BE2C (cell line): ENCODE results near the gene ACSL3.
"Not testable (repeated sequence)": the region's sequence is repeated elsewhere in the genome, so short reads cannot be mapped to it uniquely, and the experiment has no call there.

Experiments used
- DNase-seq: peaks from one replicate; pipeline ENCODE4 v3.0.0-alpha.2; 2020
- H3K27me3 ChIP-seq: fragments of 250-450 bp; sonication (Bioruptor Pico); 2 replicates; pipeline ENCODE4 v1.5.1; 2020; ENCODE audit warnings: mild to moderate bottlenecking
- H3K36me3 ChIP-seq: fragments of 250-450 bp; sonication (Bioruptor Pico); 2 replicates; pipeline ENCODE4 v1.5.1; 2020; ENCODE audit warnings: mild to moderate bottlenecking
- H3K4me1 ChIP-seq: fragments of 250-450 bp; sonication (Bioruptor Pico); 2 replicates; pipeline ENCODE4 v1.5.1; 2020
- H3K4me3 ChIP-seq: 2 replicates; pipeline ENCODE4 v1.5.1; 2011; ENCODE audit warnings: low read depth, low read length
- H3K9me3 ChIP-seq: fragments of 250-450 bp; sonication (Bioruptor Pico); 2 replicates; pipeline ENCODE4 v1.5.1; 2020
- TF ChIP-seq, protein P1 (sequence below): IDR thresholded peaks from 2 replicates; pipeline ENCODE4 v1.5.1; 2012; ENCODE audit warnings: mild to moderate bottlenecking, low read depth, low read length

Gene ACSL3

DNA sequence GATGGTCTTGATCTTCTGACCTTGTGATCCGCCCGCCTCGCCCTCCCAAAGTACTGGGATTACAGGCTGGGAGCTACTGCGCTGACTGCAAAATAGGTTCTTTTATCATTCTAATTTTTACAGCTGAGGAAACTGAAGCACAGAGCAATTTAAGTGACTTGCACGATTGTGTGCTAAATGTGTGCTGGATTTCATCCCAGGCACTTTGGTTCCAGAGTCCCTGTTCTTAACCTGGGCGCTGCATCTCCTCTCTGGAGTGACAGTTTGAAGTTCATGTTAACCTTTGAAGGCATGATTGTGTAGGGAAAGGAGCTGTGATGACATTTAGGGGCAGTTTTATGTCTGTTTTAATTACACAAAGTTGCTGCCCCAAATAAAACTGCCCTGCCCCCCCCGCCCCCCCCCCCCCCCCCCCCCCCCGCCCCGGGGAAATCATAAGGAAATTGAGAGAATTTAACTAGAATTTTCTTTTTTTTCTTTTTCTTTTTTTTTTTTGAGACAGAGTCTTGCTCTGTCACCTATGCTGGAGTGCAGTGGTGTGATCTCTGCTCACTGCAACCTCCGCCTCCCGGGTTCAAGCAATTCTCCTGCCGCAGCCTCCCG, 5.6 kb downstream of the ACSL3 start:
- H3K9me3 ChIP-seq = no peaks in the 10 kb centered on the region
- DNase-seq = no peak
- no peaks in the 10 kb centered on the region for H3K27me3 ChIP-seq
- H3K4me3 ChIP-seq = no peak overlapping the region
- TF ChIP-seq, protein P1, sequence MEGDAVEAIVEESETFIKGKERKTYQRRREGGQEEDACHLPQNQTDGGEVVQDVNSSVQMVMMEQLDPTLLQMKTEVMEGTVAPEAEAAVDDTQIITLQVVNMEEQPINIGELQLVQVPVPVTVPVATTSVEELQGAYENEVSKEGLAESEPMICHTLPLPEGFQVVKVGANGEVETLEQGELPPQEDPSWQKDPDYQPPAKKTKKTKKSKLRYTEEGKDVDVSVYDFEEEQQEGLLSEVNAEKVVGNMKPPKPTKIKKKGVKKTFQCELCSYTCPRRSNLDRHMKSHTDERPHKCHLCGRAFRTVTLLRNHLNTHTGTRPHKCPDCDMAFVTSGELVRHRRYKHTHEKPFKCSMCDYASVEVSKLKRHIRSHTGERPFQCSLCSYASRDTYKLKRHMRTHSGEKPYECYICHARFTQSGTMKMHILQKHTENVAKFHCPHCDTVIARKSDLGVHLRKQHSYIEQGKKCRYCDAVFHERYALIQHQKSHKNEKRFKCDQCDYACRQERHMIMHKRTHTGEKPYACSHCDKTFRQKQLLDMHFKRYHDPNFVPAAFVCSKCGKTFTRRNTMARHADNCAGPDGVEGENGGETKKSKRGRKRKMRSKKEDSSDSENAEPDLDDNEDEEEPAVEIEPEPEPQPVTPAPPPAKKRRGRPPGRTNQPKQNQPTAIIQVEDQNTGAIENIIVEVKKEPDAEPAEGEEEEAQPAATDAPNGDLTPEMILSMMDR = no peak
- peaks cover 28% of the 10 kb centered on the region for H3K4me1 ChIP-seq
- no peaks in the 10 kb centered on the region; the same call in 1 of the 2 replicates for H3K36me3 ChIP-seq

DNA sequence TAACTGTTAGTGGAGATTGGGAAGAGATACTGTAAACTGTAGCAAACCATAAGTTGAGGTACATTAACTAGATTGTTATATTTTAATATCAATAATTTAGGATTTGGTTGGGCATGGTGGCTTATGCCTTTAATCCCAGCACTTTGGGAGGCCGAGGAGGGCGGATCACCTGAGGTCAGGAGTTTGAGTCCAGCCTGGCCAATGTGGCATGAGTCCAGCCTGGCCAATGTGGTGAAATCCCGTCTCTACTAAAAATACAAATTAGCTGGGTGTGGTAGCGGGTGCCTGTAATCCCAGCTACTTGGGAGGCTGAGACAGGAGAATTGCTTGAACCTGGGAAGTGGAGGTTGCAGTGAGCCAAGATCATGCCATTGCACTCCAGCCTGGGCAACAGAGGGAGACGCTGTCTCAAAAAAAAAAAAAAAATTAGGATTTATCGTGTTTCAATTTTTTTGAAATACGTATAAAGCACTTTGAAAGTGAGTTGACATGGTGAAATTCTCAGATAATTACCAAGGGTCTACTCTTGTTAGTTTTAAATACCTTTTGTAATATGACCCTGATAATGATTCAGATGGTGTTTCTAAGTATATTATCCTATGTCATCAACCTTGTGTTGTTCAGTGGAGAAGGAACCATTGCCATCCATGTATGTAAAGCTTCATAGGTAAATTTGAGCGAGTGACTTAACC, 7.9 kb downstream of the ACSL3 start:
- H3K4me3 ChIP-seq, H3K36me3 ChIP-seq, DNase-seq, H3K27me3 ChIP-seq, H3K9me3 ChIP-seq: not testable (repeated sequence)
- H3K4me1 ChIP-seq = peaks cover 19% of the 10 kb centered on the region

DNA sequence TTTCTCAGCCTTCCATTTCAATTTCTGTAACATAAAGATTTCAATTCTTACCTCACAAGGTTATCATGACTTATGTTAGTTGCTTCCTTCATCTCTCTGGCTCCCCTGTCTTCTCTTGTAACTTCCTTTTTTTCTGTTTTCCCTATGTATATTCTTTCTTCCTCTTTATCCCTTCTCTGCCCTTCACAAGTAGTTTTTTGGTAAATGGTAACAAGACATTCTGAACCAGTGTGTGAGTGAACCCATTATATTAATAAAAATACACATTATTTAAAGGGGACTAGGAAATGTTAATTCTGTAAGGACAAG, 8.4 kb downstream of the ACSL3 start:
- DNase-seq = no peak
- Histone ChIP-seq H3K4me3 (no peak overlapping the region), H3K9me3 (no peaks in the 10 kb centered on the region), H3K27me3 (no peaks in the 10 kb centered on the region), H3K4me1 (peaks cover 14% of the 10 kb centered on the region), H3K36me3 (no peaks in the 10 kb centered on the region)
- TF ChIP-seq, protein P1 = no peak

DNA sequence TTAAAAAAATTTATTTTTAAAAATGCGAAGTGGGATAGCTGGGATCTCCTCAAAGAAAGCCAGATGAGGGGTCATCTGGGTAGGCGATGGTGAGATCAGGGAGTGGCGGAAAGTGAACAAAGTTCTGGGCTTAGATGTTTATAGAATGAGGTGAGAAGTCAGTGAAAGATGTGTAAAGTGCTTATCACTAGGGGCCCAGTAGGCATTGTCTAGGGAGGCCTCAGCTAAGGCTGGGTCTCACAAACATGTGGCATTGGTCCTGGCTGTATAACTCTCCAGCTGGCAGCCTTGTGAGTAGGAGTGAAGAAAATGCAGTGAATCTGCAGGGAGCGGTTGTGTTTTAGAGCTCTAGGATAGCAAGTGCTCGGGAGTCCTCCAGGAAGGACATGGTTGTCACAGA, 10.5 kb downstream of the ACSL3 start:
- Histone ChIP-seq H3K27me3 (no peaks in the 10 kb centered on the region), H3K9me3 (no peaks in the 10 kb centered on the region), H3K4me3 (no peak overlapping the region), H3K4me1 (peaks cover 9% of the 10 kb centered on the region), H3K36me3 (no peaks in the 10 kb centered on the region)
- no peak for DNase-seq
- TF ChIP-seq, protein P1 = no peak

DNA sequence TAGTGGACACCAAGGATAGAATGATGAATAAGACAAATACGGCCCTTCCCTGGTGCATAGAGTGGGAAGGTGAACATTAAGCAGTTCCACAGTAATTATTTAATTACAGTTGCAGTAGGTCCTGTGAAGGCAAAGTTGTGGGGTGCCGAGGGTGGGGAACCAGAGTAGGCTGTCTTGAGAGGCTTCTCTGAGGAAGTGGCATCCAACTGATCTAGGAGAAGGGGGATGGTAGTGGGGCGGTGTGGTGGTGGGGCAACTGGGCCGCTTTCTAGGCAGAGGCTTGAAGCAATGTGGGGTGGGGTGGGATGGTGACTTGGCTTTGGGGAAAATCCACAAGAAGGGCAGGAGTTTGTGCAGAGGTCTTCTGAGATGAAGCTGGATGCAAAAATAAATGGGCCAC, 11.7 kb downstream of the ACSL3 start:
- H3K36me3 ChIP-seq = no peaks in the 10 kb centered on the region
- H3K4me3 ChIP-seq = no peak overlapping the region
- peaks cover 12% of the 10 kb centered on the region for H3K4me1 ChIP-seq
- TF ChIP-seq, protein P1 = no peak
- no peaks in the 10 kb centered on the region for H3K27me3 ChIP-seq
- DNase-seq = no peak
- H3K9me3 ChIP-seq = no peaks in the 10 kb centered on the region

DNA sequence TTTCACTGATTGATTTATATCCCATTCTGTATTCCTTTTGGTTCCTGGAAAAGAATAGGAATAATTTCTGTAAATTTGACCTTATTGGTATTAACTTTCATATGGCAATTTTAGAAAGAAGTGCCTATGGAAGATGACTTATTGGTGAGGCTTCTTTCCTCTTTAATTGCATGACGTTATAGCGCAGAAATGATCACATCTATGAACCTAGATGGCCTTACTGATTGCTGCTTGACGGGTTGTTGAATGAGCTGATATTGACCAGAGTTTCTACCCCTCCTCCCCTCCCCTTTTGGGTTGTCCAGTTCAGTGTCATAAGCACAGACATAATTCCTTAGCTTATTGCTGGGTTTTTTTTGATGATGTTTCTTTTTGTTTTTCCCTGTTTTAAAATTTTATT, 14.6 kb downstream of the ACSL3 start:
- Histone ChIP-seq H3K36me3 (no peaks in the 10 kb centered on the region), H3K4me1 (peaks cover 13% of the 10 kb centered on the region), H3K4me3 (no peak overlapping the region), H3K9me3 (no peaks in the 10 kb centered on the region), H3K27me3 (no peaks in the 10 kb centered on the region)
- no peak for DNase-seq
- TF ChIP-seq, protein P1 = no peak

DNA sequence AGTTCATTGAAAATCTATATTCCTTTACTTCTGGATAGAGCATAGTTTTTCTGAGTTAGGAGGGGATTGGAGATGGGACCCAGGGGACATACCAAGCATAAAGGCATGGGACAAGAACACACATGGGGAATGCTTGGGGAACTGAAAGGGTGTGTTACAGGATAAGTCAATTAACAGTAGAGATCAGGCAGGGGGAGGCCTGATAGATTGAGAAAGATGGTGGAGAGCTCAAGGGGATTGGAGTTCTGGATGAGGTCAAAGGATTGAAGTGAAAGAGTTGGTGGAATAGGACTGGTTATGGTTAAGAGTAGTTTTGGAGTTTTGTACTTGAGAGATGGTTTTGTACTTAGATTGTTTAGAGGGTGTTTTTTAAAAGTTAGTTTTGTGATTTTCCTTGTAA, 16.1 kb downstream of the ACSL3 start:
- TF ChIP-seq, protein P1 = no peak
- no peaks in the 10 kb centered on the region for H3K9me3 ChIP-seq
- no peak overlapping the region for H3K4me3 ChIP-seq
- H3K36me3 ChIP-seq = no peaks in the 10 kb centered on the region
- peaks cover 13% of the 10 kb centered on the region for H3K4me1 ChIP-seq
- DNase-seq = no peak
- no peaks in the 10 kb centered on the region for H3K27me3 ChIP-seq
